ENCODE measurements around the gene IWS1.

DNA sequence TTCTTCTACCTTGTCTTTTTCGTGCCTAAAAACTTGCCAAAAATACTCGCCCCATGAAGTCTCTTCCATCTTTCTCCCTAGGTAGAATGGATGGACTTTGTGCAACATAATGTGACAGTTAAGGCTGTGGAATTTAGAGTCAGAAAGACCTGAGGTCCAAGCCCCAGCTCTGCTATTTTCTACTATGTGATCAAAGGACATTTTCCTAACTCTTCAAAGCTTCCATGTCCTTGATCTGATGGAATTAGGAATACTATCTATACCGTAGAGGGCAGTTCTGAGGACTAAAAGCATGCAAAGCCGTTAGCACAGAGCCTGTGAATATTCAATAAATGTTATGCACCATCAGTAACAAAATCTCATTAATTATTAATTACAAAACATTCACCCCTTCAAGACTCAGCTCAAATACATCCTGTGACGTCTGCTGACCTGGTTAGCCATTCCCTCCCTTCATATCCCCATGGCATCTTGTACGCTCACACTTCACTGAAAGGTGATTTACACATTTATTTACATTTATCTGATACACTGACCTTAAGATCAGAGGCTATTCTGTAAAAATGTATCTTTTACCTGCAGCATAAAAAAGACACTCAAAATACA, 15.1 kb downstream of the IWS1 start:
- TF ChIP-seq, protein P1, sequence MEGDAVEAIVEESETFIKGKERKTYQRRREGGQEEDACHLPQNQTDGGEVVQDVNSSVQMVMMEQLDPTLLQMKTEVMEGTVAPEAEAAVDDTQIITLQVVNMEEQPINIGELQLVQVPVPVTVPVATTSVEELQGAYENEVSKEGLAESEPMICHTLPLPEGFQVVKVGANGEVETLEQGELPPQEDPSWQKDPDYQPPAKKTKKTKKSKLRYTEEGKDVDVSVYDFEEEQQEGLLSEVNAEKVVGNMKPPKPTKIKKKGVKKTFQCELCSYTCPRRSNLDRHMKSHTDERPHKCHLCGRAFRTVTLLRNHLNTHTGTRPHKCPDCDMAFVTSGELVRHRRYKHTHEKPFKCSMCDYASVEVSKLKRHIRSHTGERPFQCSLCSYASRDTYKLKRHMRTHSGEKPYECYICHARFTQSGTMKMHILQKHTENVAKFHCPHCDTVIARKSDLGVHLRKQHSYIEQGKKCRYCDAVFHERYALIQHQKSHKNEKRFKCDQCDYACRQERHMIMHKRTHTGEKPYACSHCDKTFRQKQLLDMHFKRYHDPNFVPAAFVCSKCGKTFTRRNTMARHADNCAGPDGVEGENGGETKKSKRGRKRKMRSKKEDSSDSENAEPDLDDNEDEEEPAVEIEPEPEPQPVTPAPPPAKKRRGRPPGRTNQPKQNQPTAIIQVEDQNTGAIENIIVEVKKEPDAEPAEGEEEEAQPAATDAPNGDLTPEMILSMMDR (IDR thresholded peaks at IDR 0.05 in 2 of 3, conservative IDR thresholded peaks at IDR 0.05 in 1 of 3; ENCODE audit: control insufficient read depth in 2 of 3, extremely low read depth in 1 of 3, insufficient read depth in 1 of 3, low read depth in 3 of 3, low read length in 3 of 3) = no peak
- TF ChIP-seq SIN3A (IDR thresholded peaks at IDR 0.05; ENCODE audit: low read depth, low read length) = no peak
- TF ChIP-seq, protein P2, sequence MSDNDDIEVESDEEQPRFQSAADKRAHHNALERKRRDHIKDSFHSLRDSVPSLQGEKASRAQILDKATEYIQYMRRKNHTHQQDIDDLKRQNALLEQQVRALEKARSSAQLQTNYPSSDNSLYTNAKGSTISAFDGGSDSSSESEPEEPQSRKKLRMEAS (IDR thresholded peaks at IDR 0.05; ENCODE audit: low read depth, low read length) = no peak
- no peak for TF ChIP-seq CEBPB (IDR thresholded peaks at IDR 0.05; ENCODE audit: borderline replicate concordance in 1 of 2, low read depth in 2 of 2, low read length in 2 of 2)
- no peak for TF ChIP-seq POLR2AphosphoS5 (IDR thresholded peaks at IDR 0.05; ENCODE audit: low read length)
- no peak for TF ChIP-seq EGR1 (IDR thresholded peaks at IDR 0.05; ENCODE audit: borderline replicate concordance in 1 of 2, low read depth in 2 of 2, low read length in 2 of 2)
- TF ChIP-seq ZNF274 (IDR thresholded peaks at IDR 0.05; ENCODE audit: insufficient read depth, insufficient read length) = no peak
- no peak for TF ChIP-seq POLR2A (IDR thresholded peaks at IDR 0.05; ENCODE audit: low read depth, low read length)
- TF ChIP-seq MXI1 (IDR thresholded peaks at IDR 0.05; ENCODE audit: low read depth, low read length) = no peak
- TF ChIP-seq KDM1A (IDR thresholded peaks at IDR 0.05; ENCODE audit: borderline replicate concordance) = no peak

Data from GM12878 (cell line).